GM23338 (cell line): ENCODE measurements around the gene KIAA1217. TPM values are rescaled to one million over a fixed set of nuclear protein-coding genes. Genes with fewer than 3 reads are reported as not detected.

ENCODE experiments used
- ATAC-seq: fragments of 200-7000 bp; cut with Tn5 transposase; 3 replicates; pipeline ENCODE4 v1.9.1; 2020
- DNase-seq: peaks from one replicate; pipeline ENCODE4 v3.0.0-alpha.2; 2015; ENCODE audit warnings: low spot score
- H2AFZ ChIP-seq: fragments of 200-600 bp; sonication (generic); 2 replicates; pipeline ENCODE4 v1.8.0; 2016; ENCODE audit warnings: antibody characterized with exemption, mild to moderate bottlenecking, moderate library complexity
- H3F3A ChIP-seq: fragments of 200-600 bp; sonication (generic); replicated peaks from 2 replicates; pipeline ENCODE4 v1.8.0; 2017; ENCODE audit warnings: antibody characterized with exemption, mixed run types, low read depth
- H3K27ac ChIP-seq: fragments of 200-600 bp; sonication (generic); 2 replicates; pipeline ENCODE4 v1.6.1; 2016; ENCODE audit warnings: low read depth
- H3K27me3 ChIP-seq: fragments of 200-600 bp; sonication (generic); 2 replicates; pipeline ENCODE4 v1.8.0; 2016; ENCODE audit warnings: mild to moderate bottlenecking, mixed run types, moderate library complexity; ENCODE audit not compliant: insufficient read depth
- H3K36me3 ChIP-seq: fragments of 200-600 bp; sonication (generic); 2 replicates; pipeline ENCODE4 v1.8.0; 2016; ENCODE audit warnings: mild to moderate bottlenecking; ENCODE audit not compliant: insufficient read depth
- H3K4me1 ChIP-seq: fragments of 200-600 bp; sonication (generic); 2 replicates; pipeline ENCODE4 v1.8.0; 2016; ENCODE audit warnings: mild to moderate bottlenecking, moderate library complexity; ENCODE audit not compliant: insufficient read depth
- H3K4me2 ChIP-seq: fragments of 200-600 bp; sonication (generic); 2 replicates; pipeline ENCODE4 v1.7.1; 2017; ENCODE audit warnings: mixed run types
- H3K4me3 ChIP-seq: fragments of 200-600 bp; sonication (generic); 2 replicates; pipeline ENCODE4 v1.6.1; 2016; ENCODE audit warnings: mixed run types
- H3K79me2 ChIP-seq: fragments of 200-600 bp; sonication (generic); replicated peaks from 2 replicates; pipeline ENCODE4 v1.8.0; 2017; ENCODE audit warnings: mild to moderate bottlenecking; ENCODE audit not compliant: insufficient read depth
- H3K9me2 ChIP-seq: fragments of 200-600 bp; sonication (generic); 2 replicates; pipeline ENCODE4 v1.8.0; 2017; ENCODE audit not compliant: insufficient read depth
- H4K20me1 ChIP-seq: fragments of 200-600 bp; sonication (generic); replicated peaks from 2 replicates; pipeline ENCODE4 v1.8.0; 2017; ENCODE audit warnings: mild to moderate bottlenecking; ENCODE audit not compliant: insufficient read depth
- H3K27ac Mint-ChIP-seq: 2 replicates; pipeline ENCODE4 v1.8.0; 2020; ENCODE audit warnings: inconsistent platforms, mild to moderate bottlenecking, moderate library complexity, mixed read lengths
- H3K27me3 Mint-ChIP-seq: 3 replicates; pipeline ENCODE4 v1.8.0; 2022; ENCODE audit warnings: low read depth, mild to moderate bottlenecking, moderate library complexity, mixed read lengths, inconsistent platforms; ENCODE audit not compliant: insufficient read depth, poor library complexity
- H3K36me3 Mint-ChIP-seq: 3 replicates; pipeline ENCODE4 v1.8.0; 2021; ENCODE audit warnings: low read depth, mild to moderate bottlenecking, inconsistent platforms, moderate library complexity, mixed read lengths
- H3K4me1 Mint-ChIP-seq: 3 replicates; pipeline ENCODE4 v1.8.0; 2020; ENCODE audit warnings: mild to moderate bottlenecking, inconsistent platforms, mixed read lengths
- H3K4me3 Mint-ChIP-seq: 3 replicates; pipeline ENCODE4 v1.8.0; 2021; ENCODE audit warnings: moderate library complexity, mild to moderate bottlenecking, inconsistent platforms, mixed read lengths
- H3K9me3 Mint-ChIP-seq: 3 replicates; pipeline ENCODE4 v1.8.0; 2020; ENCODE audit warnings: moderate library complexity, mild to moderate bottlenecking, inconsistent platforms, mixed read lengths
- JUNB ChIP-seq: IDR thresholded peaks from one replicate; pipeline ENCODE4 v1.6.1; 2016; ENCODE audit warnings: antibody characterized with exemption; ENCODE audit not compliant: unreplicated experiment
- NANOG ChIP-seq: IDR thresholded peaks from 2 replicates; pipeline ENCODE4 v1.6.1; 2016; ENCODE audit warnings: antibody characterized with exemption, borderline replicate concordance
- ZNF114 ChIP-seq: fragments of 250-450 bp; sonication (Bioruptor Pico); IDR thresholded peaks from 2 replicates; pipeline ENCODE4 v1.5.0; 2020; ENCODE audit warnings: mild to moderate bottlenecking, moderate library complexity
- ZNF331 ChIP-seq: fragments of 250-450 bp; sonication (Bioruptor Pico); IDR thresholded peaks from 2 replicates; pipeline ENCODE4 v1.5.0; 2020; ENCODE audit warnings: low read depth, mild to moderate bottlenecking, moderate library complexity
- ZNF462 ChIP-seq: fragments of 250-450 bp; sonication (Bioruptor Pico); IDR thresholded peaks from 2 replicates; pipeline ENCODE4 v1.5.0; 2020; ENCODE audit warnings: mild to moderate bottlenecking, moderate library complexity
- polyA plus RNA-seq: library from polyadenylated mRNA; unstranded; fragments of >200 nt; fragmentation: Nextera tagmentation; extraction: Ambion mirVana; gene quantifications from 2 replicates; pipeline ENCODE4 v1.2.1, GENCODE V29; 2016
- total RNA-seq: library from RNA; depleted of rRNA; stranded (reverse); fragments of >200 nt; shearing (Covaris generic); gene quantifications from 2 replicates; pipeline ENCODE4 v1.2.3, GENCODE V29; 2014
- TF ChIP-seq, protein P1 (sequence below), 2 experiments: fragments of 200-600 bp in 1 of 2; sonication (generic) in 1 of 2; conservative IDR thresholded peaks; 2 replicates each; pipeline versions ENCODE4 v1.5.1 to v1.6.1; 2016 to 2017; ENCODE audit warnings: antibody characterized with exemption in 2 of 2, low read depth in 2 of 2, mild to moderate bottlenecking in 2 of 2, moderate library complexity in 1 of 2
- TF ChIP-seq, protein P2 (sequence below): IDR thresholded peaks from one replicate; pipeline ENCODE4 v1.6.1; 2018; ENCODE audit warnings: antibody characterized with exemption; ENCODE audit not compliant: unreplicated experiment

The KIAA1217 gene
- total and polyA plus RNA-seq, 2 experiments from 2014 or later = 6.4 to 9.1 TPM

GRCh38 chr10:24206926-24207325 lies 2.0 kb upstream of the KIAA1217 start:
- ATAC-seq = no peak; the same call in 1 of the 3 replicates

More at GRCh38 chr10:24206926-24207325, 2.0 kb upstream of the KIAA1217 start:
- Histone ChIP-seq H2AFZ (peak overlapping the region; percentile 76; the same call in 1 of the 2 replicates), H3K27me3 (no peaks in the 10 kb centered on the region), H3K4me1 (peaks cover 37% of the 10 kb centered on the region), H3K4me3 (no peak overlapping the region), H3K4me2 (no peak overlapping the region), H3F3A (0 out of 2 replicates have a peak, but pooled peaks cover 3% of the 10 kb centered on the region), H3K9me2 (no peaks in the 10 kb centered on the region), H3K36me3 (no peaks in the 10 kb centered on the region), H3K27ac (no peak overlapping the region), H3K79me2 (peaks cover 8% of the 10 kb centered on the region; the same call in 1 of the 2 replicates), H4K20me1 (no peaks in the 10 kb centered on the region)
- Mint-ChIP-seq H3K9me3 (peaks cover 3% of the 10 kb centered on the region; the same call in 1 of the 3 replicates), H3K36me3 (peaks cover 7% of the 10 kb centered on the region), H3K27ac (no peak overlapping the region), H3K4me3 (no peak overlapping the region), H3K27me3 (peaks cover 29% of the 10 kb centered on the region), H3K4me1 (peaks cover 53% of the 10 kb centered on the region)
- DNase-seq = no peak
- TF ChIP-seq, protein P1, sequence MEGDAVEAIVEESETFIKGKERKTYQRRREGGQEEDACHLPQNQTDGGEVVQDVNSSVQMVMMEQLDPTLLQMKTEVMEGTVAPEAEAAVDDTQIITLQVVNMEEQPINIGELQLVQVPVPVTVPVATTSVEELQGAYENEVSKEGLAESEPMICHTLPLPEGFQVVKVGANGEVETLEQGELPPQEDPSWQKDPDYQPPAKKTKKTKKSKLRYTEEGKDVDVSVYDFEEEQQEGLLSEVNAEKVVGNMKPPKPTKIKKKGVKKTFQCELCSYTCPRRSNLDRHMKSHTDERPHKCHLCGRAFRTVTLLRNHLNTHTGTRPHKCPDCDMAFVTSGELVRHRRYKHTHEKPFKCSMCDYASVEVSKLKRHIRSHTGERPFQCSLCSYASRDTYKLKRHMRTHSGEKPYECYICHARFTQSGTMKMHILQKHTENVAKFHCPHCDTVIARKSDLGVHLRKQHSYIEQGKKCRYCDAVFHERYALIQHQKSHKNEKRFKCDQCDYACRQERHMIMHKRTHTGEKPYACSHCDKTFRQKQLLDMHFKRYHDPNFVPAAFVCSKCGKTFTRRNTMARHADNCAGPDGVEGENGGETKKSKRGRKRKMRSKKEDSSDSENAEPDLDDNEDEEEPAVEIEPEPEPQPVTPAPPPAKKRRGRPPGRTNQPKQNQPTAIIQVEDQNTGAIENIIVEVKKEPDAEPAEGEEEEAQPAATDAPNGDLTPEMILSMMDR (conservative IDR thresholded peaks at IDR 0.05; ENCODE audit: low read depth in 2 of 2) = no peak
- TF ChIP-seq JUNB (no peak), ZNF462 (no peak), ZNF114 (no peak), NANOG (no peak), ZNF331 (CRISPR knock-in tag) (no peak)
- TF ChIP-seq, protein P2, sequence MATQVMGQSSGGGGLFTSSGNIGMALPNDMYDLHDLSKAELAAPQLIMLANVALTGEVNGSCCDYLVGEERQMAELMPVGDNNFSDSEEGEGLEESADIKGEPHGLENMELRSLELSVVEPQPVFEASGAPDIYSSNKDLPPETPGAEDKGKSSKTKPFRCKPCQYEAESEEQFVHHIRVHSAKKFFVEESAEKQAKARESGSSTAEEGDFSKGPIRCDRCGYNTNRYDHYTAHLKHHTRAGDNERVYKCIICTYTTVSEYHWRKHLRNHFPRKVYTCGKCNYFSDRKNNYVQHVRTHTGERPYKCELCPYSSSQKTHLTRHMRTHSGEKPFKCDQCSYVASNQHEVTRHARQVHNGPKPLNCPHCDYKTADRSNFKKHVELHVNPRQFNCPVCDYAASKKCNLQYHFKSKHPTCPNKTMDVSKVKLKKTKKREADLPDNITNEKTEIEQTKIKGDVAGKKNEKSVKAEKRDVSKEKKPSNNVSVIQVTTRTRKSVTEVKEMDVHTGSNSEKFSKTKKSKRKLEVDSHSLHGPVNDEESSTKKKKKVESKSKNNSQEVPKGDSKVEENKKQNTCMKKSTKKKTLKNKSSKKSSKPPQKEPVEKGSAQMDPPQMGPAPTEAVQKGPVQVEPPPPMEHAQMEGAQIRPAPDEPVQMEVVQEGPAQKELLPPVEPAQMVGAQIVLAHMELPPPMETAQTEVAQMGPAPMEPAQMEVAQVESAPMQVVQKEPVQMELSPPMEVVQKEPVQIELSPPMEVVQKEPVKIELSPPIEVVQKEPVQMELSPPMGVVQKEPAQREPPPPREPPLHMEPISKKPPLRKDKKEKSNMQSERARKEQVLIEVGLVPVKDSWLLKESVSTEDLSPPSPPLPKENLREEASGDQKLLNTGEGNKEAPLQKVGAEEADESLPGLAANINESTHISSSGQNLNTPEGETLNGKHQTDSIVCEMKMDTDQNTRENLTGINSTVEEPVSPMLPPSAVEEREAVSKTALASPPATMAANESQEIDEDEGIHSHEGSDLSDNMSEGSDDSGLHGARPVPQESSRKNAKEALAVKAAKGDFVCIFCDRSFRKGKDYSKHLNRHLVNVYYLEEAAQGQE = no peak
